GM18505 (cell line): ENCODE data around the gene ARHGAP26.
"Not testable (repeated sequence)": the region's sequence is repeated elsewhere in the genome, so short reads cannot be mapped to it uniquely, and the experiment has no call there.

Experiments
- ATAC-seq: cut with Tn5 transposase; IDR thresholded peaks from one replicate; pipeline ENCODE4 v1.9.1; 2021; ENCODE audit not compliant: unreplicated experiment
- POLR2A ChIP-seq: IDR thresholded peaks from 4 replicates; pipeline ENCODE4 v1.6.1; 2011; ENCODE audit warnings: borderline replicate concordance; ENCODE audit not compliant: insufficient read depth, insufficient read length; ENCODE audit errors: extremely low read depth

The ARHGAP26 gene

GRCh38 chr5:143190260-143190810 lies 420.2 kb downstream of the ARHGAP26 start:
- no peak for ATAC-seq
- TF ChIP-seq POLR2A, result no peak

DNA sequence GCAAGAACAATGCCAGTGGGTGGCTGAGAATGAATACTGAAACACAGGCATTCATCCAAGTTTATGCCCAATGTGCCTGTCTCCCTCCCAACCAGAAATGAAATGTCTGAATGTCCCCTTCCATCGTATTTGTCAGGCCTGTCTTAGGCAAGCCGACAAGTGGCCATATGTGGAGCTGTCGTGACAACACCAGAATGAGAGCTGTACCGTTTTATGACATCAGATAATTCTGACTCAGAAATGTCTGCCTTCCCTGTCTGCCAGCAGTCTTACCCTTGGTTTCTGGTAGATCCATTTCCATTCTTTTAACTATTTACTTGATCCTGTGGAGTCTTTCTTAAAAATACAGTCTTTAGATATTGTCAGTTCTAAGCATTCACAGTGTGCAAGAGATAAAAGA lies 421.5 kb downstream of the ARHGAP26 start:
- no peak for TF ChIP-seq POLR2A
- ATAC-seq, result no peak

GRCh38 chr5:143192191-143192900 lies 422.2 kb downstream of the ARHGAP26 start:
- no peak for TF ChIP-seq POLR2A
- no peak for ATAC-seq

DNA sequence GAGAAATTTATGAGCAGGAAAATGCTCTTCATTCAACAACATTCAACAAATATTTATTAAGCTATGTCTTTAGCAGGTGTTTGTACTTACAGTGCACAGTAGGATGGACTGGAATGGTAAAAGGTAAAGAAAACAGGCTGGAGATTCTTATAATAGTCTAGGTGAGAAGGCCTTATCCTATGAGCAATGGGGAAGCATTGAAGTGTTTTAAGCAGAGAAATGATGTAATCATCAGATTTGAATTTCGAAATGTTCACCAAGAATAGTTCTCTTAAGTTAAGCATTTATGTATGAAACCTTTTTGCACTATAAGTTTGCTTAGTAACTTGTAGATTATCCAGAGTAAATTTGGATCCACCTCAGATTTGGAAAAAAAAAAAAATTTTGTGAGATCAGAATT lies 424.0 kb downstream of the ARHGAP26 start:
- no peak for ATAC-seq
- TF ChIP-seq POLR2A, result no peak

GRCh38 chr5:143194713-143195112 lies 424.5 kb downstream of the ARHGAP26 start:
- TF ChIP-seq POLR2A, result no peak
- ATAC-seq, result no peak

- no peak for TF ChIP-seq POLR2A
- ATAC-seq, result no peak
Measured at GRCh38 chr5:143195491-143195890, 425.3 kb downstream of the ARHGAP26 start.

GRCh38 chr5:143196601-143197259 lies 426.6 kb downstream of the ARHGAP26 start:
- no peak for ATAC-seq

GRCh38 chr5:143197260-143197656 lies 427.1 kb downstream of the ARHGAP26 start:
- ATAC-seq, result no peak
- no peak for TF ChIP-seq POLR2A

More at GRCh38 chr5:143196601-143197259, 426.6 kb downstream of the ARHGAP26 start:
- TF ChIP-seq POLR2A, result no peak

- TF ChIP-seq POLR2A, result no peak
- no peak for ATAC-seq
Measured at GRCh38 chr5:143198332-143198731, 428.2 kb downstream of the ARHGAP26 start.

DNA sequence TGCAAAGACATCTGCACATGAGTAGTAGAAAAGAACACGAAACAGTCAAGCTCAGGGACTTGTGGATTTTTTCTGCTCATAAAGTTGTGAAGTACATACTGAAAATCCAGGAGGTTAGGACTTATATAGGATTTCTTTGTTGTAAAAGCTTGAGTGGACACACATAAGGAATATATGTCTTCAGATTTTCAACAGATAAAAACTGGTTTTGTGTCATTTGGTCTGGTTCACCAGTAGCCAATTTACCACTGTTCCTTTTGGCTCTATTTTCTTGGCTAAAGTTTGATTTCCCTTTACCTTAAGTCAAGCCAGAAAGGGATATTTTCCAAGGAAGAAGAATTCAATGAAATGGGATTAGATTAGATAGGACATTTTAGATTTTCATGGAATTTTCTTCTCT lies 429.0 kb downstream of the ARHGAP26 start:
- no peak for TF ChIP-seq POLR2A
- ATAC-seq, result no peak

GRCh38 chr5:143199843-143200242 lies 429.7 kb downstream of the ARHGAP26 start:
- no peak for TF ChIP-seq POLR2A
- no peak for ATAC-seq

DNA sequence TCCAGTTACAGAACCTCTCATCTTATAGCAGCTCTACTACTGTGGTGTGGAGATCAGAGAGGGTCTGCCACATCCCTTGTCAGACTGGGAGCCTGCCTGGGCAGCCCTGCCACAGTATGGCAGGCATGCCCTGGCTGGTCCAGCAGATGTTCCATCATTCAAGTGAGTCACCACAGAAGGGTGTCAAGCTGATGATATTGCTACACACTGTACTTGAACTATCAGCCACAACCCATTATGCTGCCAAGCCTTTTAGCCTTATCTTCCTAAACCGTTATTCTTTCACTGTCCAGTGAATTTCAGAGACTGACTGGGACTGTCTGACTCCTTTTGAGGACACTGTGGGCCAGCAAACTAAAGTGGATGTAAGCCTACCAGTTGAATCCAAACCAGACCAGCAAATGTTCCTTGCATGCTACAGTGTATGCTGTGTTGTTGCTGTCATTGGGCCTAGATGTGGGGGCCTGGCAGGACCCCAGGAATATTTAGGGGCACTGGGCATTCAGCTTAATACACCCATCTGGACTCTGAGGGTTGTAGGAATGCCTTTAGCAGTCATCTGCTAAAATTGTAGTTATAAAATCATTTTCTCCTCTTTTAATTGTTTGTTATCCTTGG lies 430.7 kb downstream of the ARHGAP26 start:
- no peak for ATAC-seq
- no peak for TF ChIP-seq POLR2A

- ATAC-seq, result no peak
- no peak for TF ChIP-seq POLR2A
Measured at GRCh38 chr5:143201589-143201988, 431.4 kb downstream of the ARHGAP26 start.

- ATAC-seq, result not testable (repeated sequence)
Measured at GRCh38 chr5:143203301-143203956, 433.3 kb downstream of the ARHGAP26 start.
